Testis (tissue), 3 donors: ENCODE results near the gene FHAD1. TPM values are rescaled to one million over a fixed set of nuclear protein-coding genes. Genes with fewer than 3 reads are reported as not detected.

Experiments used
- DNase-seq: peaks from one replicate; pipeline ENCODE4 v3.0.0-alpha.2; 2019
- H3K27ac ChIP-seq, 2 donors: fragments of 200-600 bp; sonication (generic); one replicate each; pipeline ENCODE4 v1.5.1; 2019
- H3K27me3 ChIP-seq: fragments of 200-600 bp; sonication (generic); one replicate; pipeline ENCODE4 v1.5.1; 2019
- H3K36me3 ChIP-seq: fragments of 200-600 bp; sonication (generic); one replicate; pipeline ENCODE4 v1.5.1; 2017; ENCODE audit warnings: low read depth; ENCODE audit errors: missing control alignments
- H3K4me1 ChIP-seq: fragments of 200-600 bp; sonication (generic); one replicate; pipeline ENCODE4 v1.5.1; 2019
- H3K4me3 ChIP-seq, 2 donors: fragments of 200-600 bp; sonication (generic); one replicate each; pipeline ENCODE4 v1.5.1; 2017 to 2019
- H3K9me3 ChIP-seq: fragments of 200-600 bp; sonication (generic); one replicate; pipeline ENCODE4 v1.5.1; 2017
- POLR2A ChIP-seq: fragments of 450-650 bp; IDR thresholded peaks from one replicate; pipeline ENCODE4 v1.6.1; 2017; ENCODE audit warnings: antibody characterized with exemption, mild to moderate bottlenecking, moderate library complexity
- WGBS, 2 donors: methylation state at CpG; one replicate each; pipeline ENCODE4 v1.1.5; 2018; 5-methylcytosine and 5-hydroxymethylcytosine counted together
- intact Hi-C: fragments of 100-400 bp; cut with DNase I; formaldehyde crosslinking; loops from one replicate; pipeline ENCODE4 v1.15.1; 2023; ENCODE audit warnings: low total_unique reads
- polyA plus RNA-seq: library from polyadenylated mRNA; stranded (reverse); fragments of 350-450 nt; fragmentation: Illumina TruSeq; extraction: RNeasy Lipid Tissue Mini Kit (QIAGEN cat#74804); gene quantifications from one replicate; pipeline ENCODE4 v1.2.3, GENCODE V29; 2014; ENCODE audit warnings: low read depth, low replicate concordance; ENCODE audit not compliant: insufficient read depth
- total RNA-seq, 2 donors: library from RNA; depleted of rRNA; stranded (reverse); fragments of >200 nt; gene quantifications; one replicate each; pipeline ENCODE4 v1.2.3, GENCODE V29; 2016
- TF ChIP-seq, protein P1 (sequence below), 3 experiments: fragments of 450-650 bp in 2 of 3; fragments of 200-600 bp in 1 of 3; sonication (generic) in 1 of 3; IDR thresholded peaks; one replicate each; pipeline ENCODE4 v1.5.1; 2016 to 2019; ENCODE audit warnings: antibody characterized with exemption in 3 of 3, mild to moderate bottlenecking in 2 of 3, moderate library complexity in 1 of 3

The FHAD1 gene
- total and polyA plus RNA-seq, 3 donors from 2014 or later: 22.0 to 73.3 (median 59.0) TPM

DNA sequence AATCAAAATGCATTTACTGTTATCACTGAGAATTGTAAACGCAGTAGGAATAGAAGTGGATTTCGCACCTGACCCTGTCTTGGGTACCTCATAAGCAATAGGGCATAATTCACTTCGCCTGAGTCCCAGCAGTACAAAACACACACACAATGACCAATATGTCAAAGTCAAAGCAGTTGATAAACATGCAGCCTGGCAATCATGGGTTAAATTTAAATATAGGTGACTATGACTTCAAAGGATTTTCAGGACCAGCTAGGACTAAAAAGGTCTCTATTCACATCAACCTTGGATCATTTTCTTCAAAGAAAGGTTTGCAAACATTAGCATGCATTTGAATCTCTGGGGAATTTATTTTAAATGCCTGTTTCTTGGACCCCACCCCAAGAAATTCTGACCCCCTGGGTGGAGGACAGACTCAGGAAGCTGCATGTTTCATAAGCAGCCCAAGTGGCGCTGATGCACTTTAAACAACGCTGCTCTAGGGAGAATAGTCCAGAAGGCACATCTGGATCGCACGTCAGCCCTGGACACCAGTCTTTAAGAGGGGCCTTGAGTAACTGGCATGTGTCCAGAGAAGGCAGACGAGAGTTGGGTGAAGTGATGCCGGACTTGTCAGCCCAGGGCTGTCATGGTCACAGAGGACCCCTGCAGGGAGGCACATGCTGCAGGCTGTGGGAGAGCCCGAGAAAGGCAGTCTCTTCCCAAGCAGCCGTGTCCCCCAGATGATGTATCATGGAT is 107.0 kb downstream of the FHAD1 start:
- DNase-seq: no peak
- WGBS, 2 donors: 68 to 79% methylated on average over 11 of the region's 11 CpGs
- Histone ChIP-seq H3K36me3 (no peaks in the 10 kb centered on the region), H3K9me3 (no peaks in the 10 kb centered on the region), H3K27me3 (no peaks in the 10 kb centered on the region), H3K27ac (peak overlapping the region in 1 of 2 donors; percentile 39), H3K4me1 (peaks cover 26% of the 10 kb centered on the region), H3K4me3 (no peak overlapping the region)
- TF ChIP-seq POLR2A: no peak
- TF ChIP-seq, protein P1, sequence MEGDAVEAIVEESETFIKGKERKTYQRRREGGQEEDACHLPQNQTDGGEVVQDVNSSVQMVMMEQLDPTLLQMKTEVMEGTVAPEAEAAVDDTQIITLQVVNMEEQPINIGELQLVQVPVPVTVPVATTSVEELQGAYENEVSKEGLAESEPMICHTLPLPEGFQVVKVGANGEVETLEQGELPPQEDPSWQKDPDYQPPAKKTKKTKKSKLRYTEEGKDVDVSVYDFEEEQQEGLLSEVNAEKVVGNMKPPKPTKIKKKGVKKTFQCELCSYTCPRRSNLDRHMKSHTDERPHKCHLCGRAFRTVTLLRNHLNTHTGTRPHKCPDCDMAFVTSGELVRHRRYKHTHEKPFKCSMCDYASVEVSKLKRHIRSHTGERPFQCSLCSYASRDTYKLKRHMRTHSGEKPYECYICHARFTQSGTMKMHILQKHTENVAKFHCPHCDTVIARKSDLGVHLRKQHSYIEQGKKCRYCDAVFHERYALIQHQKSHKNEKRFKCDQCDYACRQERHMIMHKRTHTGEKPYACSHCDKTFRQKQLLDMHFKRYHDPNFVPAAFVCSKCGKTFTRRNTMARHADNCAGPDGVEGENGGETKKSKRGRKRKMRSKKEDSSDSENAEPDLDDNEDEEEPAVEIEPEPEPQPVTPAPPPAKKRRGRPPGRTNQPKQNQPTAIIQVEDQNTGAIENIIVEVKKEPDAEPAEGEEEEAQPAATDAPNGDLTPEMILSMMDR (IDR thresholded peaks at IDR 0.05): no peak
- intact Hi-C loops: no loop called here

DNA sequence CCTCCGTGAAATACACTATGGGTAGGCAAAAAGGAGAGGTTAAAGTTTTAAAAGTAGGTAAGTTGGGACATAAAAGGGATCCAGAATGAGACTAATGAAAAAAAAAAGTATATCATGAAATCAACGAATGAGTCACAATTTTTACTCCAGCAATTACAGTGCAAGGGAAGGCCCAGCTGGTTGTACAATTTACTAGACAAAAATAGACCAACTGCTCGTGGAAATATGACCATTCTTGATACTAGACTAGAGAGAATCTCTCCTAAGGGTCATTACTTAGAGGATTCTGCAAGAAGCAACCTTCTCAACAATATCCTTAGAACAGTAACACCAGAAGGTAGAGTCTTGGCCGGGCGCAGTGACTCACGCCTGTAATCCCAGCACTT is 107.5 kb downstream of the FHAD1 start:
- intact Hi-C loops: no loop called here
- Histone ChIP-seq H3K36me3 (no peaks in the 10 kb centered on the region), H3K4me3 (no peak overlapping the region), H3K4me1 (peaks cover 26% of the 10 kb centered on the region), H3K9me3 (no peaks in the 10 kb centered on the region), H3K27me3 (no peaks in the 10 kb centered on the region), H3K27ac (peak overlapping the region; percentile 24 to 44)
- DNase-seq: no peak
- WGBS, 2 donors: 69 to 84% methylated on average over 6 of the region's 6 CpGs
- no peak for TF ChIP-seq POLR2A
- TF ChIP-seq, protein P1 (IDR thresholded peaks at IDR 0.05): no peak

GRCh38 chr1:15355968-15356625 is 109.1 kb downstream of the FHAD1 start:
- Histone ChIP-seq H3K27ac (peak overlapping the region; percentile 37 to 59), H3K4me1 (peaks cover 24% of the 10 kb centered on the region), H3K36me3 (no peaks in the 10 kb centered on the region), H3K4me3 (no peak overlapping the region), H3K27me3 (no peaks in the 10 kb centered on the region), H3K9me3 (no peaks in the 10 kb centered on the region)
- TF ChIP-seq POLR2A: no peak
- TF ChIP-seq, protein P1 (IDR thresholded peaks at IDR 0.05): no peak
- peak; percentile 83 for DNase-seq
- 63 to 70% methylated on average over 16 of the region's 16 CpGs for WGBS, 2 donors
- intact Hi-C loops: no loop called here

DNA sequence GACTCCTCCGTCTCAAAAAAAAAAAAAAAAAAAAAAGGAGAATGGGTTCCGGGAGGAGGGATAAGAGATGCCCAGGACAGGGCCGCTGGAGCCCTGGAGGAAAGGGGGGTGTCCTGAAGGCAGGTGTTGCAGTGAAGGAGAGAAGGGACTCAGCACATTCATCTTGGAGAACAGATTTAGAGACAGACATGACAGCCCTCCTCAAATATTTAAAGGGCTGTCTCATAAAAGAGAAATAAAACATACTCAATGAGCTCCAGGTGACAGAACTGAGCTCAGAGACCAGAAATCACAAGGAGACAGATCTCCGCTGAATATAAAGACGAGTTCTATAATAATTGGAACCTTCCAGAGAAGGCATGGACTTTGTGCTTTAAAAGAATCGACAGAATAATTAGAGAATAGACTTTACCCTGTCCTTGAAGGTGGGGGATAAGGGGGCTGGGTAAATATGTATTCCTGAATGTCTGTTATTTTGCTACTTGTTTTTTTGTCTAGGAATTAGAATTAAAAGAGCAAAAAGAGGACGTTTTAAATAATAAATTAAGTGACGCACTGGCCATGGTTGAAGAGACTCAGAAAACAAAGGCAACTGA is 110.7 kb downstream of the FHAD1 start:
- no peak for DNase-seq
- WGBS, 2 donors: 81 to 85% methylated on average over 8 of the region's 8 CpGs
- TF ChIP-seq, protein P1 (IDR thresholded peaks at IDR 0.05): no peak
- no peak for TF ChIP-seq POLR2A

More for the DNA sequence above, 110.7 kb downstream of the FHAD1 start:
- intact Hi-C loops: no loop called here
- H3K4me1 ChIP-seq: peaks cover 12% of the 10 kb centered on the region
- H3K4me3 ChIP-seq: no peak overlapping the region
- H3K9me3 ChIP-seq: no peaks in the 10 kb centered on the region
- H3K27ac ChIP-seq: peak overlapping the region; percentile 10 to 59
- H3K36me3 ChIP-seq: no peaks in the 10 kb centered on the region
- H3K27me3 ChIP-seq: no peaks in the 10 kb centered on the region
